NCI-H446 treated with DMSO at 0.1 percent for 48 hours (cell line): Measurements from ENCODE around the gene AJUBA.

Experiments used
- DNase-seq: peaks from one replicate; lab custom pipeline; 2025; lab: John Stamatoyannopoulos, UW

The AJUBA gene

GRCh38 chr14:22935156-22935555 is 47.2 kb downstream of the AJUBA start:
- no peak for DNase-seq

DNA sequence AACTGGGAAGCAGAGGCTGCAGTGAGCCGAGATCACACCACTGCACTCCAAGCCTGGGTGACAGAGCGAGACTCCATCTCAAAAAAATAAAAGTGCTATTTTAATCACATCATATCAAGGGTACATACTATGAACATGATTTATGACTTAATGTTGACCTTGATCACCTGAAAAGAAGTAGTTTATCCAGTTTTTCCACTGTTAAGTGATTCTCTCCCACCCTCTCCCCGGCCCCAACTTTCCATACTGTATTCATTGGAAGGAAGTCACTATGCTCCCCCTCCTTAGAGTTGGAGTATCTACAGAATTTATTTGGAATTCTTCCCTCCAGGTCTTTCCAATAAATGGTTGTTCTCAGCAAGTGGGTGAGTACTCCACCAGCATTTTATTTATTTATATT is 50.2 kb downstream of the AJUBA start:
- DNase-seq, result no peak

- DNase-seq, result no peak
Measured at GRCh38 chr14:22929961-22930364, 52.4 kb downstream of the AJUBA start.

DNA sequence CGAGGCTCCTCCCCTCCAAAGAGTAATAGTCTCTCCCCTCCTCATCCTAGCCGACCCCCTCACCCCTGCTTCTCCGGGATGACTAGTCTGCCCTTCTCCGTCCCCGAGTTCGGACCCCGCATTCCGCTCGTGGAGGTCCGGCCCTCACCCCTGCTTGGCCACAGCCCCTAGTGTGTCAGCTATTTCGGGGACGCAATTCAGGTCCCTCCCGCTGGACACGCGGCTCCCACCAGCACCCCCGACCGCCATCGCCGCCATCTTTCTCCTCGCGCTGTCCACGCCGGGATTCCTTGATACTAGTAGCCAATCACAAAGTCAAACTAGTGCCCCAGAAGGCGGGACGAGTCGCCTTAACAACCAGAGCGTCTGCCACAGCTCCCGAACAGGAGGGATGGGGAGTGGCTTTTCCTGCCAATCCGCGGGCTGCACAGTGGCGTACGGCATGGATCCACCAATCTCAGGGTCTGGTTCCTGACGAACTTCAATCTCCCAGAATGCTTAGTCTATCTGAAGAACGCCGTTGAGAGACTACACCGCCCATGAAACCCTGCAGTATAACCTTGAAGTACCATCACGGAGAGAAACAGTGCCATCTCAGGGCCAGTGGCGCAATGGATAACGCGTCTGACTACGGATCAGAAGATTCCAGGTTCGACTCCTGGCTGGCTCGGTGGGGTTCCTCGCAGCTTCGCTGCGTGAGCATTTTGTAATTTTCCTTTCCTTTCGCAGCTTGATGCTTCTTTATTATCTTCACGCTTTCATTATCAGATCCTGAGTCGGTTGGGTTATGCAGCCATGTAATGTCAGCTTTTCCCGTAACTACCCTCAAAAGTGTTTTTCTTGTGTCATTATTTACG is 53.0 kb downstream of the AJUBA start, which contains the start of gene PRMT5:
Gene PRMT5, minus strand, starts transcription at position 273 of the 857 bp plus-strand sequence. Its CDS starts 15 bp downstream, at position 258.
- peak; percentile 100 for DNase-seq

DNA sequence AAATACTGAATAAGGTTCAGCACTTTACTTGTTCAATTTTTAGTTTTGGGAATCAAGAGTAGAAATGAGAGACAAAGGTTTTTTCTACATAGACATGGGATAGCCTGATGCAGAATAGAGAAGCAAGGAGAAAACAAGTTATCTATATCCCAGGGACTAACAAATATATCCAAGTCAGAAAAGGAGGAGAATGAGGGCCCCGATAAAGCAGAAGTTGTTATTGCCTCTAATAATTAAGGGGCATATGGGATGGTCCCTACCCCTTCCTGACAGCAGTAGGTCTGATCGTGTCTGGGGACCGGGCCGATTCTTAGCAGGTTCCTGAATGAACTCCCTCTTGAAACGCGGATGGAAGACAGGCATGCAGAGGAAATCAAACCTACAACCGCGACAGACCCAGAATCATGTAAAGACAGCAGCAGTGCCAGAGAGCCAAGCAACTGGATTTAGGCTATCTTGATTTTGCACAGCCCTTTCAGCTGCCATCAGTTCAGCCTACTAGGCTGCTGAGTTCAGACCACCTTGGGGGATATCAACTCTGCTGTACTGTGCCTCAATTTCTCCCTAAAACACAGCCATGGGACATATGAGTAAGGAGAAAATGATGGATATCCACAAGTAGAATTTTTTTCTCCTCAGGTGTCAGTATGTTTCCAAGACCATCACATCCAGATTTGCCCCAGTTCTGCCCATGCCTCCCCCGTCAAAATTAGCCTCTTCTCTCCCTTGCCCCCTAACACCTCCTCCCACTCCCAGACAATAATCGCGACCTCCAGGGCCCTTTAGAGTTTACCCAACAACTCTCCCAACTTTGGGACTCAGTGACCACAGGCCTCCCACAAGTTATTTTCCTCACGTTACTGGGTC is 53.9 kb downstream of the AJUBA start:
- DNase-seq, result no peak

DNA sequence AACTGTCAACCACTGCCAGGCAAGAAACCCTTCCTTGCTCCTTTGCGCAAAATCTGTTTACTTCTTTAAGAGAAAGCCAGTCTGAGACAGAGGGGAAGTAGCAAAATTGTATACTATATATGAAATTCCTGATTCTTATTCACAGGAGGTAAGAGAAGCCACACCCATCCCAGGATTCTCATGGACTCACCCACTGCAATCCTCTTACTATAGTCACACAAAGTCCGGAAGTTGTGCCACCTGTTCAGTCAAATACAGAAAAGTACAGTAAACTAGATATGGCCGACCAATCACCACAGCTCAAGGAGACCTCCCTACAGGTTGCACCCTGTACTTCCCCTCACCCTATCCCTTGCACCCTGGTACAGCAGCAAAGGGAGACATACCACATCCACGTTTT is 56.0 kb downstream of the AJUBA start:
- no peak for DNase-seq

DNA sequence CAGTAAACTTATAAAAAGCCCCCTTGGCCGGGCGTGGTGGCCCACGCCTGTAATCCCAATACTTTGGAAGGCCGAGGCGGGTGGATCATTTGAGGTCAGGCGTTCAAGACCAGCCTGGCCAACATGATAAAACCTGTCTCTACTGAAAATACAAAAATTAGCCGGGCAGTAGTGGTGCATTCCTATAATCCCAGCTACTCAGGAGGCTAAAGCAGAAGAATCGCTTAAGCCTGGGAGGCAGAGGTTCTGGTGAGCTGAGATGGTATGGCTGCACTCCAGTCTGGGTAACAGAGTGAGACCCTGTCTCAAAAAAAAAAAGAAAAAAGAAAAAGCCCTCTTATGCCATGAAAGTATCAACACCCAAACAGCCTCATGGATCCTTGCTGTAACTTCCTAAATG is 56.8 kb downstream of the AJUBA start:
- no peak for DNase-seq

DNA sequence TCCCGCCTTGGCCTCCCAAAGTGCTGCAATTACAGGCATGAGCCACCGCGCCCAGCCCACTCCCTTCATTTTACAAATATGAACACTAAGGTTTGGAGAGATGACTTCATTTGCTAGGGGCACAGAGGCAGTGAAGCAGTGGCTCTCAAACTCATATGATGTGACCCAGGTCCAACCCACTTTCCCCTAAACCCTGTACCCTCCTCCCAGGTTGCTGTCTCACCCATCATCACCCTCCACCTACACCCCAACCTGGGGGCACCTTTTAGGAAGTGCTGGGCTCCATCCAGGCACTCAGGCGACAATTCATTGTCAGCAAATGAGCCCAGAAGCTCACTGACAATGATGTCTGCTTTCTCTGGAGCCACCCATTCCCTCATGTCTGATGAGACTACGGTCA is 58.6 kb downstream of the AJUBA start:
- no peak for DNase-seq

DNA sequence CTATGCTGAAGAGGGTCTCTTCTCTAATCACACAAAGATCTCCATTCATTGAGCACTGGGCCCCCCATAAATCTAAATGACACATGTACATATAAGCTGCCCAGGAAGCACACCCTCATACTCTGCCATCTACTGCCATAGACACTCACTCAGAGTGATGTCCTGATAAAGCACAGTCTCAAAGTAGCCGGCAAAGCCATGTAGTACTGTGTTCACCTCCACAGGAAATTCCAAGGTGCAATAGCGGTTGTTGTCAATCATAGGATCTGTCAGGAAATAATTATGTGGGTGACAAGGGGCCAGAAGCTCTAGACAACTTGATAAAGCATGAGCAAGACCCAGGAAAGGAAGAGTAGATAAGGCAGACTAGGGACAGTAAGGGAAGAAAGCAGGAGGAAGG is 60.1 kb downstream of the AJUBA start:
- DNase-seq, result no peak
